Fibroblast of lung (primary cell): Measurements from ENCODE around the gene HMGXB4.

ENCODE experiments used
- CTCF ChIP-seq, 2 donors: IDR thresholded peaks in 1 of 2; conservative IDR thresholded peaks in 1 of 2; 1 replicate in 1 of 2; 2 replicates in 1 of 2; pipeline ENCODE4 v1.5.1; 2011 to 2012; ENCODE audit warnings: low read length in 2 of 2, control low read depth in 1 of 2, inconsistent platforms in 1 of 2, low read depth in 1 of 2, mild to moderate bottlenecking in 1 of 2
- EZH2 ChIP-seq: IDR thresholded peaks from 2 replicates; pipeline ENCODE4 v1.5.1; 2012; ENCODE audit warnings: low read length, control low read depth, mild to moderate bottlenecking; ENCODE audit errors: missing control alignments

DNA sequence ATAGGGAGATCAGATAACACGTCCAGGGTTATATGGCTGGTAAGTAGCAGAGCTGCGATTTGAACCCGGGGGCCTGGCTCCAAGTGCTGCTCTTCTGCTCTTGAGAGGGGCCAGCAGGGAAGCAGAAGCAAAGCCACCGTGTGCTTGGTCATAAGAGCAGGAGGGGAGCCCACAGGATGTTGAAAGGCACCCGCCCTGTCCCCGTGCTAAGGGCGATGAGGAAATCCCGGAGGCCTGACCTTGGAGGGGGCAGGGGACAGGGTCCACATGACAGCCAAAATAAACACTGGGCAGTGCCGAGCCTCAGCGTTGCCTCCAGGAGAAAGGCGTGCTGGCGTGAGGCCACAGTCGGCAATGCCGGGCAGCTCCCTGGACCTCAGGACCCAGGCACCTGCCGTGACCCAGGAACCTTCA lies 71.2 kb downstream of the HMGXB4 start:
- TF ChIP-seq CTCF (conservative IDR thresholded peaks at IDR 0.05 in 1 of 2, IDR thresholded peaks at IDR 0.05 in 1 of 2; ENCODE audit: low read depth in 1 of 2, low read length in 2 of 2) (no peak), EZH2 (no peak)
